ENCODE data around the gene USB1.

USB1 gene

GRCh38 chr16:58040945-58041627 is 39.9 kb downstream of the USB1 start:
- Histone ChIP-seq H2BK15ac (ENCODE audit: low read length) (no peak overlapping the region), H3K36me3 (replicated peaks in 1 of 2; ENCODE audit: control insufficient read depth in 2 of 2, insufficient read depth in 2 of 2, low read length in 2 of 2) (peaks cover 19 to 32% of the 10 kb centered on the region in 2 donors)

GRCh38 chr16:58041628-58041955 is 40.4 kb downstream of the USB1 start:
- Histone ChIP-seq H3K4me2 (ENCODE audit: insufficient read depth, low read length, poor library complexity, severe bottlenecking) (no peak overlapping the region), H3K4me3 (ENCODE audit: low read length in 2 of 2) (no peak overlapping the region), H2AFZ (ENCODE audit: low read length) (no peak overlapping the region), H3K36me3 (replicated peaks in 1 of 2; ENCODE audit: control insufficient read depth in 2 of 2, insufficient read depth in 2 of 2, low read length in 2 of 2) (peaks cover 19 to 32% of the 10 kb centered on the region in 2 donors), H3K9me3 (replicated peaks in 1 of 2; ENCODE audit: control insufficient read depth in 2 of 2, insufficient read depth in 1 of 2, low read depth in 1 of 2, low read length in 2 of 2) (peaks cover 0 to 2% of the 10 kb centered on the region in 2 donors), H2BK5ac (ENCODE audit: low read length) (peak overlapping the region; percentile 39), H2BK120ac (ENCODE audit: low read depth, low read length) (no peak overlapping the region), H3K27ac (replicated peaks; ENCODE audit: low read length) (no peak overlapping the region), H2BK12ac (ENCODE audit: low read length) (no peak overlapping the region), H3K18ac (ENCODE audit: low read length) (no peak overlapping the region), H3K27me3 (ENCODE audit: control insufficient read depth in 3 of 3, insufficient read depth in 3 of 3, low read depth in 1 of 3, low read length in 3 of 3) (no peaks in the 10 kb centered on the region), H3K4me1 (ENCODE audit: control insufficient read depth in 2 of 2, insufficient read depth in 1 of 2, low read depth in 1 of 2, low read length in 2 of 2) (no peaks in the 10 kb centered on the region), H3K4ac (ENCODE audit: low read length) (no peak overlapping the region), H2AK5ac (ENCODE audit: low read depth, low read length) (no peak overlapping the region), H3K79me1 (ENCODE audit: low read depth, low read length) (peaks cover 6% of the 10 kb centered on the region), H3K23ac (ENCODE audit: low read depth, low read length, poor library complexity) (peak overlapping the region; percentile 55), H3K14ac (ENCODE audit: low read length) (no peak overlapping the region), H4K91ac (ENCODE audit: low read depth, low read length, poor library complexity) (no peak overlapping the region), H4K8ac (ENCODE audit: low read depth, low read length) (no peak overlapping the region), H2BK15ac (ENCODE audit: low read length) (no peak overlapping the region), H3K9ac (ENCODE audit: low read depth, low read length, poor library complexity) (no peak overlapping the region)
- no CpG with 5 or more reads among the region's 18 CpGs for WGBS, 2 donors (ENCODE audit: extremely low coverage in 2 of 2, insufficient read length in 2 of 2, insufficient replicate concordance in 1 of 2)
- no peak for DNase-seq (ENCODE audit: low spot score)

More at GRCh38 chr16:58040945-58041627, 39.9 kb downstream of the USB1 start:
- WGBS, 2 donors (ENCODE audit: extremely low coverage in 2 of 2, insufficient read length in 2 of 2, insufficient replicate concordance in 1 of 2): no CpG with 5 or more reads among the region's 14 CpGs
- Histone ChIP-seq H2AK5ac (ENCODE audit: low read depth, low read length) (no peak overlapping the region), H3K9me3 (replicated peaks in 1 of 2; ENCODE audit: control insufficient read depth in 2 of 2, insufficient read depth in 1 of 2, low read depth in 1 of 2, low read length in 2 of 2) (peaks cover 0 to 2% of the 10 kb centered on the region in 2 donors), H3K23ac (ENCODE audit: low read depth, low read length, poor library complexity) (peak overlapping the region; percentile 65), H4K91ac (ENCODE audit: low read depth, low read length, poor library complexity) (no peak overlapping the region), H3K79me1 (ENCODE audit: low read depth, low read length) (peaks cover 7% of the 10 kb centered on the region), H2BK120ac (ENCODE audit: low read depth, low read length) (no peak overlapping the region), H3K4me3 (ENCODE audit: low read length in 2 of 2) (no peak overlapping the region), H3K27ac (replicated peaks; ENCODE audit: low read length) (no peak overlapping the region), H3K4me2 (ENCODE audit: insufficient read depth, low read length, poor library complexity, severe bottlenecking) (no peak overlapping the region), H2BK5ac (ENCODE audit: low read length) (peak overlapping the region; percentile 39), H3K4me1 (ENCODE audit: control insufficient read depth in 2 of 2, insufficient read depth in 1 of 2, low read depth in 1 of 2, low read length in 2 of 2) (no peaks in the 10 kb centered on the region), H3K14ac (ENCODE audit: low read length) (no peak overlapping the region), H3K18ac (ENCODE audit: low read length) (no peak overlapping the region), H2AFZ (ENCODE audit: low read length) (no peak overlapping the region), H2BK12ac (ENCODE audit: low read length) (no peak overlapping the region), H3K27me3 (ENCODE audit: control insufficient read depth in 3 of 3, insufficient read depth in 3 of 3, low read depth in 1 of 3, low read length in 3 of 3) (no peaks in the 10 kb centered on the region), H4K8ac (ENCODE audit: low read depth, low read length) (no peak overlapping the region), H3K4ac (ENCODE audit: low read length) (no peak overlapping the region), H3K9ac (ENCODE audit: low read depth, low read length, poor library complexity) (no peak overlapping the region)
- no peak for DNase-seq (ENCODE audit: low spot score)

GRCh38 chr16:58042001-58042885 is 41.0 kb downstream of the USB1 start:
- H3K27me3 ChIP-seq (ENCODE audit: control insufficient read depth in 3 of 3, insufficient read depth in 3 of 3, low read depth in 1 of 3, low read length in 3 of 3): no peaks in the 10 kb centered on the region
- no peak overlapping the region for H2BK15ac ChIP-seq (ENCODE audit: low read length)
- no peak overlapping the region for H2AFZ ChIP-seq (ENCODE audit: low read length)
- H3K4ac ChIP-seq (ENCODE audit: low read length): no peak overlapping the region
- H3K4me3 ChIP-seq (ENCODE audit: low read length in 2 of 2): no peak overlapping the region
- peak overlapping the region; percentile 43 for H4K8ac ChIP-seq (ENCODE audit: low read depth, low read length)
- H2AK5ac ChIP-seq (ENCODE audit: low read depth, low read length): no peak overlapping the region
- peaks cover 0 to 2% of the 10 kb centered on the region in 2 donors for H3K9me3 ChIP-seq (replicated peaks in 1 of 2; ENCODE audit: control insufficient read depth in 2 of 2, insufficient read depth in 1 of 2, low read depth in 1 of 2, low read length in 2 of 2)
- H3K27ac ChIP-seq (replicated peaks; ENCODE audit: low read length): no peak overlapping the region
- H3K4me1 ChIP-seq (ENCODE audit: control insufficient read depth in 2 of 2, insufficient read depth in 1 of 2, low read depth in 1 of 2, low read length in 2 of 2): peaks cover under 1 to 1% of the 10 kb centered on the region in 2 donors
- WGBS, 2 donors (ENCODE audit: extremely low coverage in 2 of 2, insufficient read length in 2 of 2, insufficient replicate concordance in 1 of 2): no CpG with 5 or more reads among the region's 22 CpGs
- H3K14ac ChIP-seq (ENCODE audit: low read length): peak overlapping the region; percentile 71
- peak overlapping the region; percentile 70 for H3K9ac ChIP-seq (ENCODE audit: low read depth, low read length, poor library complexity)
- H2BK5ac ChIP-seq (ENCODE audit: low read length): peak overlapping the region; percentile 39
- DNase-seq (ENCODE audit: low spot score): no peak
- peaks cover 6% of the 10 kb centered on the region for H3K79me1 ChIP-seq (ENCODE audit: low read depth, low read length)
- H3K36me3 ChIP-seq (replicated peaks in 1 of 2; ENCODE audit: control insufficient read depth in 2 of 2, insufficient read depth in 2 of 2, low read length in 2 of 2): peaks cover 19 to 32% of the 10 kb centered on the region in 2 donors
- H4K91ac ChIP-seq (ENCODE audit: low read depth, low read length, poor library complexity): no peak overlapping the region
- no peak overlapping the region for H3K4me2 ChIP-seq (ENCODE audit: insufficient read depth, low read length, poor library complexity, severe bottlenecking)
- peak overlapping the region; percentile 55 for H3K23ac ChIP-seq (ENCODE audit: low read depth, low read length, poor library complexity)
- H3K18ac ChIP-seq (ENCODE audit: low read length): peak overlapping the region; percentile 48
- peak overlapping the region; percentile 41 for H2BK12ac ChIP-seq (ENCODE audit: low read length)
- H2BK120ac ChIP-seq (ENCODE audit: low read depth, low read length): no peak overlapping the region

GRCh38 chr16:58042886-58043515 is 41.8 kb downstream of the USB1 start:
- no peaks in the 10 kb centered on the region for H3K27me3 ChIP-seq (ENCODE audit: control insufficient read depth in 3 of 3, insufficient read depth in 3 of 3, low read depth in 1 of 3, low read length in 3 of 3)
- H3K4me3 ChIP-seq (ENCODE audit: low read length in 2 of 2): no peak overlapping the region
- H3K4me2 ChIP-seq (ENCODE audit: insufficient read depth, low read length, poor library complexity, severe bottlenecking): no peak overlapping the region
- no peak overlapping the region for H2AFZ ChIP-seq (ENCODE audit: low read length)
- no peak for DNase-seq (ENCODE audit: low spot score)
- H3K23ac ChIP-seq (ENCODE audit: low read depth, low read length, poor library complexity): no peak overlapping the region
- no peak overlapping the region for H2BK120ac ChIP-seq (ENCODE audit: low read depth, low read length)
- H4K8ac ChIP-seq (ENCODE audit: low read depth, low read length): no peak overlapping the region
- WGBS, 2 donors (ENCODE audit: extremely low coverage in 2 of 2, insufficient read length in 2 of 2, insufficient replicate concordance in 1 of 2): no CpG with 5 or more reads among the region's 16 CpGs
- H3K79me1 ChIP-seq (ENCODE audit: low read depth, low read length): peaks cover 6% of the 10 kb centered on the region
- H4K91ac ChIP-seq (ENCODE audit: low read depth, low read length, poor library complexity): no peak overlapping the region
- H3K9ac ChIP-seq (ENCODE audit: low read depth, low read length, poor library complexity): no peak overlapping the region
- H3K36me3 ChIP-seq (replicated peaks in 1 of 2; ENCODE audit: control insufficient read depth in 2 of 2, insufficient read depth in 2 of 2, low read length in 2 of 2): peaks cover 19 to 27% of the 10 kb centered on the region in 2 donors
- peaks cover 0 to 2% of the 10 kb centered on the region in 2 donors for H3K9me3 ChIP-seq (replicated peaks in 1 of 2; ENCODE audit: control insufficient read depth in 2 of 2, insufficient read depth in 1 of 2, low read depth in 1 of 2, low read length in 2 of 2)
- no peak overlapping the region for H2AK5ac ChIP-seq (ENCODE audit: low read depth, low read length)
- no peak overlapping the region for H3K4ac ChIP-seq (ENCODE audit: low read length)
- no peak overlapping the region for H3K27ac ChIP-seq (replicated peaks; ENCODE audit: low read length)
- H3K14ac ChIP-seq (ENCODE audit: low read length): no peak overlapping the region
- H3K4me1 ChIP-seq (ENCODE audit: control insufficient read depth in 2 of 2, insufficient read depth in 1 of 2, low read depth in 1 of 2, low read length in 2 of 2): peaks cover 7 to 8% of the 10 kb centered on the region in 2 donors
- H2BK5ac ChIP-seq (ENCODE audit: low read length): no peak overlapping the region
- H2BK12ac ChIP-seq (ENCODE audit: low read length): no peak overlapping the region
- no peak overlapping the region for H3K18ac ChIP-seq (ENCODE audit: low read length)
- H2BK15ac ChIP-seq (ENCODE audit: low read length): no peak overlapping the region

Data from neuronal stem cell (in vitro differentiated cells).